Thyroid gland (tissue), 4 donors: ENCODE results near the gene KIDINS220.

ENCODE experiments used
- CTCF ChIP-seq, 6 experiments: fragments of 200-600 bp in 3 of 6; fragments of 450-650 bp in 3 of 6; sonication (generic) in 3 of 6; IDR thresholded peaks; one replicate each; pipeline ENCODE4 v1.5.1; 2016 to 2019; ENCODE audit warnings: antibody characterized with exemption in 6 of 6, mild to moderate bottlenecking in 2 of 6, inconsistent platforms in 1 of 6, moderate library complexity in 1 of 6
- POLR2A ChIP-seq, 2 donors: fragments of 450-650 bp; IDR thresholded peaks; one replicate each; pipeline ENCODE4 v1.6.1; 2017; ENCODE audit warnings: antibody characterized with exemption in 2 of 2, mild to moderate bottlenecking in 2 of 2, moderate library complexity in 1 of 2

GRCh38 chr2:8681786-8682692, 155.4 kb downstream of the KIDINS220 start, which contains the start of gene ID2:
- TF ChIP-seq CTCF (IDR thresholded peaks at IDR 0.05) (peak in 1 of 6 experiments; percentile 7), POLR2A (IDR thresholded peaks at IDR 0.05) (peak; percentile 100)
